Cardiac fibroblast (primary cell): Measurements from ENCODE around the gene CXCL11.

ENCODE experiments used
- DNase-seq, 2 donors: peaks; one replicate each; pipeline versions ENCODE4 v3.0.0 to v3.0.0-alpha.2; 2010; ENCODE audit warnings: low read depth in 2 of 2
- H3K4me3 ChIP-seq, 2 donors: replicated peaks in 1 of 2; 1 replicate in 1 of 2; 2 replicates in 1 of 2; pipeline ENCODE4 v1.5.1; 2011; ENCODE audit warnings: low read depth in 2 of 2, low read length in 2 of 2, mild to moderate bottlenecking in 2 of 2, moderate library complexity in 1 of 2
- CTCF ChIP-seq: IDR thresholded peaks from one replicate; pipeline ENCODE4 v1.5.1; 2011; ENCODE audit warnings: low read depth, mild to moderate bottlenecking, low read length, inconsistent platforms

CXCL11 gene

GRCh38 chr4:76072760-76073159, 36.9 kb upstream of the CXCL11 start:
- DNase-seq: no peak
- TF ChIP-seq CTCF: no peak
- no peak overlapping the region for H3K4me3 ChIP-seq

- peak; percentile 84 for TF ChIP-seq CTCF
- DNase-seq: peak; percentile 84 to 86
- H3K4me3 ChIP-seq: no peak overlapping the region
These were observed 31.9 kb upstream of the CXCL11 start for GRCh38 chr4:76067652-76068286.

DNA sequence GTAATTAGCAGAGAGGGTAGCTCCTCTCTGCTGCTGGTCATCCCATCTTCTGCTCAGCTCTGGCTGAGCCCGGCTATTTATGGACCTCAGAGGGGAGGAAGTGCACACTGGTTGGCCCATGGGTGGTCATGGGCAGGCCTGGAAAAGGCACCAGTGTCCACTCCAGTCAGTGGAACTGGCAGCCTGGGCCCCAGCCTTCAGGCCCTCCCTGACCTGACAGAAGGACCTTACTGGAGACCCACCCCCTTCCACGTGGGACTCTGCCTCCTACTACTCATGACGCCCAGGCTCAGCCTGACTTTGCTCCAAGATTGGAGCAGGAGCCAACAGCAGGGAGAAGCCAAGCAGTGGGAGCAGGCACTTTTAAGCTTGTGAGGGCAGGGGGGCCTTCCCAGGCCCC, 30.7 kb upstream of the CXCL11 start:
- no peak for DNase-seq
- no peak for TF ChIP-seq CTCF
- no peak overlapping the region for H3K4me3 ChIP-seq

- TF ChIP-seq CTCF: no peak
These were observed 26.1 kb upstream of the CXCL11 start for GRCh38 chr4:76061982-76062381.

DNA sequence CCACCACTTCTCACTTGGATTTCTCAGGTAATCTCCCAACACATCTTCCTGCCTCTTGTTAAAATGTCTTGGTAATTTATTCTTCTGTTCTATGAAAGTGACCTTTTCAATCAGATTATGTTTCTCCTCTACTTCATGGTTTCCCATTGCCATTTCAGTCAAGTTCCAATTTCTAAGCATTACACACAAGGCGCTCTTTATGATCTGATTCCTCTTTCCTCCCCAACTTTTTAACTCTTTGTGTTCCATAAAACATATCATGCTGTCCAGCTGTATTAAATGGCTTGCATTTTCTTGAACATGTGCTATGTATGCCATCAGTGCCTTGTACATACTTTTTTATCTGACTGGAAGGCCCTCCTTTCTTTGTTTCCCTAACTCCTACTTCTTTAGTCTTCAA, 25.6 kb upstream of the CXCL11 start:
- H3K4me3 ChIP-seq: no peak overlapping the region
- DNase-seq: no peak
- TF ChIP-seq CTCF: no peak

More at GRCh38 chr4:76061982-76062381, 26.1 kb upstream of the CXCL11 start:
- no peak overlapping the region for H3K4me3 ChIP-seq
- DNase-seq: no peak

- TF ChIP-seq CTCF: no peak
- no peak for DNase-seq
- no peak overlapping the region for H3K4me3 ChIP-seq
These were observed 24.6 kb upstream of the CXCL11 start for GRCh38 chr4:76060506-76060905.

GRCh38 chr4:76059750-76060149, 23.9 kb upstream of the CXCL11 start:
- no peak for TF ChIP-seq CTCF
- peak in 1 of 2 donors; percentile 18 for DNase-seq
- H3K4me3 ChIP-seq: no peak overlapping the region
